ENCODE data around the gene CELSR3. TPM values are rescaled to one million over a fixed set of nuclear protein-coding genes. Genes with fewer than 3 reads are reported as not detected.
A peak's percentile ranks its signal among the peaks of the same experiment; 100 is the strongest.

CELSR3 gene
- total RNA-seq, 2 donors from 2014 or later: 0.65 to 0.67 TPM

GRCh38 chr3:48674505-48674904, 11.8 kb upstream of the CELSR3 start:
- intact Hi-C loops (cut with DNase I): loop anchor here in 1 of 2 donors (10.0 kb wide), 1 partner anchor 490 kb away; the partner anchor contains the start of gene CCDC71
- DNase-seq (ENCODE audit: low spot score): no peak

- intact Hi-C loops (cut with DNase I): loop anchor here in 1 of 2 donors (10.0 kb wide), 1 partner anchor 492 kb away; the partner anchor contains the start of gene CCDC71
- no peak for DNase-seq (ENCODE audit: low spot score)
Measured at GRCh38 chr3:48672522-48672921, 9.8 kb upstream of the CELSR3 start.

GRCh38 chr3:48664929-48665328, 2.2 kb upstream of the CELSR3 start:
- no peak for DNase-seq (ENCODE audit: low spot score)
- intact Hi-C loops (cut with DNase I): no loop called here

GRCh38 chr3:48664313-48664644, 1.6 kb upstream of the CELSR3 start:
- DNase-seq (ENCODE audit: low spot score): no peak
- intact Hi-C loops (cut with DNase I): no loop called here

GRCh38 chr3:48663489-48664312, 1.0 kb upstream of the CELSR3 start:
- intact Hi-C loops (cut with DNase I): no loop called here
- DNase-seq (ENCODE audit: low spot score): peak; percentile 98

- intact Hi-C loops (cut with DNase I): no loop called here
- no peak for DNase-seq (ENCODE audit: low spot score)
Measured at GRCh38 chr3:48662145-48662752, 437 bp downstream of the CELSR3 start.

GRCh38 chr3:48661501-48662144, 1.1 kb downstream of the CELSR3 start:
- intact Hi-C loops (cut with DNase I): no loop called here

GRCh38 chr3:48660800-48661400, 1.8 kb downstream of the CELSR3 start:
- intact Hi-C loops (cut with DNase I): no loop called here
- DNase-seq (ENCODE audit: low spot score): no peak

More at GRCh38 chr3:48661501-48662144, 1.1 kb downstream of the CELSR3 start:
- DNase-seq (ENCODE audit: low spot score): peak; percentile 92

GRCh38 chr3:48656841-48657281, 5.8 kb downstream of the CELSR3 start:
- DNase-seq (ENCODE audit: low spot score): no peak
- intact Hi-C loops (cut with DNase I): no loop called here

GRCh38 chr3:48656061-48656840, 6.4 kb downstream of the CELSR3 start:
- intact Hi-C loops (cut with DNase I): no loop called here

GRCh38 chr3:48655606-48656005, 7.1 kb downstream of the CELSR3 start:
- intact Hi-C loops (cut with DNase I): no loop called here
- DNase-seq (ENCODE audit: low spot score): no peak

More at GRCh38 chr3:48656061-48656840, 6.4 kb downstream of the CELSR3 start:
- peak; percentile 92 for DNase-seq (ENCODE audit: low spot score)

GRCh38 chr3:48655063-48655462, 7.6 kb downstream of the CELSR3 start:
- no peak for DNase-seq (ENCODE audit: low spot score)
- intact Hi-C loops (cut with DNase I): no loop called here

- intact Hi-C loops (cut with DNase I): no loop called here
Measured at GRCh38 chr3:48652923-48653715, 9.6 kb downstream of the CELSR3 start.

GRCh38 chr3:48651771-48652170, 10.9 kb downstream of the CELSR3 start:
- DNase-seq (ENCODE audit: low spot score): no peak
- intact Hi-C loops (cut with DNase I): no loop called here

More at GRCh38 chr3:48652923-48653715, 9.6 kb downstream of the CELSR3 start:
- no peak for DNase-seq (ENCODE audit: low spot score)

GRCh38 chr3:48650723-48651122, 12.0 kb downstream of the CELSR3 start:
- DNase-seq (ENCODE audit: low spot score): no peak
- intact Hi-C loops (cut with DNase I): no loop called here

GRCh38 chr3:48648188-48648850, 14.4 kb downstream of the CELSR3 start:
- no peak for DNase-seq (ENCODE audit: low spot score)
- intact Hi-C loops (cut with DNase I): no loop called here

GRCh38 chr3:48647714-48648113, 15.0 kb downstream of the CELSR3 start:
- intact Hi-C loops (cut with DNase I): no loop called here

More at GRCh38 chr3:48647714-48648113, 15.0 kb downstream of the CELSR3 start:
- no peak for DNase-seq (ENCODE audit: low spot score)

Data from posterior vena cava (tissue), 2 donors.